ENCODE results near the gene AVPR1B.

DNA sequence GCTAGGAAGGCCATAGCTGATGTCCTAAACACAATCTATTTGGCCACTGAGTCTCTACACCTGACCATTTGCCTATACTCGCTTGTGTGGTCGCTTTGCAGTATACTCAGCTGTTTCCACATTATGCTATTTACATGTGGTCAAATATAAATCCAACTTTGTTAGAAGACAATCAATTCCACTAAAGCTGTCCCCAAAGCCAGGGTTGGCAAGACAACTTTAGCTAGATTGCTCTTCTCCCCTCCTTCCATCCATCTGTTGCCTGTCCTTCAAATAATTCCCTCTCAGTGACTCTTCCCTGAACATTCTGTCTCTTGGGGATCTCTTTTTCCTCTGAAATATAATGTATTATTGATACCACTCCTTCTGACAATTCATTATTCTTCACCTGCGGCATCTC is 30.1 kb downstream of the AVPR1B start:
- no peak for TF ChIP-seq POLR2A (IDR thresholded peaks at IDR 0.05; ENCODE audit: low read length)
- no peak for TF ChIP-seq GATA1 (IDR thresholded peaks at IDR 0.05; ENCODE audit: low read depth, low read length)
